Measurements from ENCODE around the gene BLACAT1.

GRCh38 chr1:205444931-205445645 is 10.8 kb downstream of the BLACAT1 start:
- TF ChIP-seq CTCF (IDR thresholded peaks at IDR 0.05) (no peak), POLR2A (IDR thresholded peaks at IDR 0.05) (no peak)
